HepG2 (cell line): ENCODE results near the gene WWC2.

Experiments
- ARNT ChIP-seq: fragments of 450-650 bp; IDR thresholded peaks from 2 replicates; pipeline ENCODE4 v1.6.1; 2017
- ATF7 ChIP-seq, 2 experiments: fragments of 450-650 bp in 1 of 2; sonication (generic) in 1 of 2; formaldehyde crosslinking in 1 of 2; IDR thresholded peaks; 2 replicates each; pipeline versions ENCODE4 v1.4.0 to v1.6.1; 2016 to 2020; ENCODE audit warnings: antibody characterized with exemption in 1 of 2, mild to moderate bottlenecking in 1 of 2, missing genetic modification reagents in 1 of 2
- CBX1 ChIP-seq: IDR thresholded peaks from one replicate; pipeline ENCODE4 v1.6.1; 2016; ENCODE audit warnings: antibody characterized with exemption, low read depth
- CTCF ChIP-seq: sonication (generic); formaldehyde crosslinking; IDR thresholded peaks from 2 replicates; pipeline ENCODE4 v1.5.0; 2020; ENCODE audit warnings: mild to moderate bottlenecking, missing genetic modification reagents, moderate library complexity
- EZH2 ChIP-seq: conservative IDR thresholded peaks from 2 replicates; pipeline ENCODE4 v1.6.1; 2012; ENCODE audit warnings: mild to moderate bottlenecking, low read depth, low read length, moderate library complexity
- MAX ChIP-seq: IDR thresholded peaks from 2 replicates; pipeline ENCODE4 v1.6.1; 2012; ENCODE audit warnings: inconsistent platforms
- MYNN ChIP-seq: sonication (generic); formaldehyde crosslinking; IDR thresholded peaks from 2 replicates; pipeline ENCODE4 v1.4.0; 2020; ENCODE audit warnings: mild to moderate bottlenecking, low read depth, missing genetic modification reagents
- POLR2A ChIP-seq, 2 experiments: IDR thresholded peaks; 2 replicates each; pipeline ENCODE4 v1.6.1; 2011; ENCODE audit warnings: low read depth in 2 of 2, low read length in 2 of 2, mild to moderate bottlenecking in 1 of 2, moderate library complexity in 1 of 2; ENCODE audit not compliant: insufficient read depth in 1 of 2
- SMAD3 ChIP-seq: sonication (generic); formaldehyde crosslinking; IDR thresholded peaks from 2 replicates; pipeline ENCODE4 v1.4.0; 2020; ENCODE audit warnings: missing genetic modification reagents
- TCF7 ChIP-seq: sonication (generic); IDR thresholded peaks from 2 replicates; pipeline ENCODE4 v1.6.1; 2016; ENCODE audit warnings: antibody characterized with exemption, low read depth
- ZNF235 ChIP-seq: sonication (generic); formaldehyde crosslinking; IDR thresholded peaks from 2 replicates; pipeline ENCODE4 v1.8.1; 2023; ENCODE audit warnings: mild to moderate bottlenecking, missing genetic modification reagents, borderline replicate concordance
- ZNF44 ChIP-seq: sonication (generic); formaldehyde crosslinking; IDR thresholded peaks from 2 replicates; pipeline ENCODE4 v1.5.1; 2020; ENCODE audit warnings: mild to moderate bottlenecking, missing genetic modification reagents
- ZNF616 ChIP-seq: sonication (generic); formaldehyde crosslinking; IDR thresholded peaks from 2 replicates; pipeline ENCODE4 v1.5.0; 2020; ENCODE audit warnings: low read depth, mild to moderate bottlenecking, missing genetic modification reagents
- ZNF780A ChIP-seq: sonication (generic); formaldehyde crosslinking; IDR thresholded peaks from 2 replicates; pipeline ENCODE4 v1.8.0; 2022; ENCODE audit warnings: mild to moderate bottlenecking, missing genetic modification reagents, moderate library complexity

- no peak for TF ChIP-seq ZNF780A (CRISPR knock-in tag)
- TF ChIP-seq CTCF = no peak
- TF ChIP-seq TCF7 = no peak
- TF ChIP-seq CBX1 = no peak
- no peak for TF ChIP-seq ZNF616
- TF ChIP-seq MYNN = no peak
- no peak for TF ChIP-seq ATF7 (IDR thresholded peaks at IDR 0.05)
- no peak for TF ChIP-seq ATF7 (CRISPR knock-in tag; IDR thresholded peaks at IDR 0.05)
- TF ChIP-seq ARNT = no peak
- no peak for TF ChIP-seq MAX
- TF ChIP-seq EZH2 = no peak
- no peak for TF ChIP-seq ZNF44 (CRISPR knock-in tag)
- TF ChIP-seq POLR2A (IDR thresholded peaks at IDR 0.05; ENCODE audit: insufficient read depth in 1 of 2, low read depth in 2 of 2, low read length in 2 of 2) = no peak
- no peak for TF ChIP-seq SMAD3 (CRISPR knock-in tag)
- no peak for TF ChIP-seq ZNF235 (CRISPR knock-in tag)
Measured at GRCh38 chr4:183140911-183141320, 41.9 kb downstream of the WWC2 start.
